Ishikawa (cell line): Measurements from ENCODE around the gene ARFGAP3.

Experiments used
- CEBPB ChIP-seq: IDR thresholded peaks from 2 replicates; pipeline ENCODE4 v1.6.1; 2012
- CREB1 ChIP-seq: IDR thresholded peaks from 2 replicates; pipeline ENCODE4 v1.6.1; 2012; ENCODE audit warnings: low read depth
- EGR1 ChIP-seq: IDR thresholded peaks from 2 replicates; pipeline ENCODE4 v1.6.1; 2012
- EP300 ChIP-seq: IDR thresholded peaks from 2 replicates; pipeline ENCODE4 v1.6.1; 2012; ENCODE audit warnings: borderline replicate concordance
- FOXM1 ChIP-seq: IDR thresholded peaks from 2 replicates; pipeline ENCODE4 v1.6.1; 2012; ENCODE audit warnings: low read depth, borderline replicate concordance
- NFIC ChIP-seq: IDR thresholded peaks from 2 replicates; pipeline ENCODE4 v1.6.1; 2012
- RAD21 ChIP-seq: IDR thresholded peaks from 2 replicates; pipeline ENCODE4 v1.6.1; 2012; ENCODE audit warnings: low read depth
- TAF1 ChIP-seq: IDR thresholded peaks from 2 replicates; pipeline ENCODE4 v1.6.1; 2012; ENCODE audit warnings: low read depth, mild to moderate bottlenecking
- TCF12 ChIP-seq: IDR thresholded peaks from 2 replicates; pipeline ENCODE4 v1.6.1; 2012; ENCODE audit warnings: low read depth
- TEAD4 ChIP-seq: IDR thresholded peaks from 2 replicates; pipeline ENCODE4 v1.6.1; 2012
- YY1 ChIP-seq: IDR thresholded peaks from 2 replicates; pipeline ENCODE4 v1.6.1; 2012; ENCODE audit warnings: low read depth
- ZBTB7A ChIP-seq: IDR thresholded peaks from 2 replicates; pipeline ENCODE4 v1.6.1; 2012; ENCODE audit warnings: low read depth
- TF ChIP-seq, protein P1 (sequence below): IDR thresholded peaks from 2 replicates; pipeline ENCODE4 v1.6.1; 2012
- TF ChIP-seq, protein P2 (sequence below): IDR thresholded peaks from 2 replicates; pipeline ENCODE4 v1.6.1; 2012
- TF ChIP-seq, protein P3 (sequence below): IDR thresholded peaks from 2 replicates; pipeline ENCODE4 v1.6.1; 2012; ENCODE audit warnings: low read depth, mild to moderate bottlenecking

Gene ARFGAP3

DNA sequence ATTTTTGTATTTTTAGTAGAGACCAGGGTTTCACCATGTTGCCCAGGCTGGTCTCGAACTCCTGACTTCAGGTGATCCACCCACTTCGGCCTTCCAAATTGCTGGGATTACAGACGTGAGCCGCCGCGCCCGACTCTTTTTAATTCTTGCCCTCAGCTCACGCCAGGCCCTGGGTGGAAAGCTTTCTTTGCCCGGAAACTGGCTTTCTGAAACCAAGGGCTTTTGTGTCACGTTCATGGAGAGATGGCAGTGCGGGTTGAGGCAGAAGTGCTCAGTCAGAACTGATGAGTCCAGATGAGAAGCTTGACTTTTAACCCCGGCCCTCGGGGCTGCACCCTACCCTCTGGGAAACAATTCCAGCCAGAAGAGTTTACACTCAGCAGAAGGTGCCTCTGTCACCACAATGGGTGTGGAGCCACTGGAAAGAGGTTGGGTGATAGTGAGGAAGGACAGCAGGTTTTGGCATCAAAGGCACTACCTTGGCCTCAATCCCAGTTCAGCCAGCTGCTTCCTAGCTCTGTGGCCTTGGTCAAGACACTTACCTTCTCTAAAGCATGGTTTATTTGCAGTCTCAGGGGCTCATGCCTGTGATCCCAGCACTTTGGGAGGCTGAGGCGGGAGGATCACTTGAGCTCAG lies 890 bp upstream of the ARFGAP3 start:
- TF ChIP-seq YY1, result no peak
- TF ChIP-seq EP300, result no peak
- TF ChIP-seq, protein P1, sequence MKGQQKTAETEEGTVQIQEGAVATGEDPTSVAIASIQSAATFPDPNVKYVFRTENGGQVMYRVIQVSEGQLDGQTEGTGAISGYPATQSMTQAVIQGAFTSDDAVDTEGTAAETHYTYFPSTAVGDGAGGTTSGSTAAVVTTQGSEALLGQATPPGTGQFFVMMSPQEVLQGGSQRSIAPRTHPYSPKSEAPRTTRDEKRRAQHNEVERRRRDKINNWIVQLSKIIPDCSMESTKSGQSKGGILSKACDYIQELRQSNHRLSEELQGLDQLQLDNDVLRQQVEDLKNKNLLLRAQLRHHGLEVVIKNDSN, result no peak
- no peak for TF ChIP-seq EGR1
- TF ChIP-seq, protein P2, sequence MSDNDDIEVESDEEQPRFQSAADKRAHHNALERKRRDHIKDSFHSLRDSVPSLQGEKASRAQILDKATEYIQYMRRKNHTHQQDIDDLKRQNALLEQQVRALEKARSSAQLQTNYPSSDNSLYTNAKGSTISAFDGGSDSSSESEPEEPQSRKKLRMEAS, result no peak
- no peak for TF ChIP-seq CEBPB
- no peak for TF ChIP-seq TEAD4
- TF ChIP-seq TCF12, result no peak
- TF ChIP-seq NFIC, result no peak

DNA sequence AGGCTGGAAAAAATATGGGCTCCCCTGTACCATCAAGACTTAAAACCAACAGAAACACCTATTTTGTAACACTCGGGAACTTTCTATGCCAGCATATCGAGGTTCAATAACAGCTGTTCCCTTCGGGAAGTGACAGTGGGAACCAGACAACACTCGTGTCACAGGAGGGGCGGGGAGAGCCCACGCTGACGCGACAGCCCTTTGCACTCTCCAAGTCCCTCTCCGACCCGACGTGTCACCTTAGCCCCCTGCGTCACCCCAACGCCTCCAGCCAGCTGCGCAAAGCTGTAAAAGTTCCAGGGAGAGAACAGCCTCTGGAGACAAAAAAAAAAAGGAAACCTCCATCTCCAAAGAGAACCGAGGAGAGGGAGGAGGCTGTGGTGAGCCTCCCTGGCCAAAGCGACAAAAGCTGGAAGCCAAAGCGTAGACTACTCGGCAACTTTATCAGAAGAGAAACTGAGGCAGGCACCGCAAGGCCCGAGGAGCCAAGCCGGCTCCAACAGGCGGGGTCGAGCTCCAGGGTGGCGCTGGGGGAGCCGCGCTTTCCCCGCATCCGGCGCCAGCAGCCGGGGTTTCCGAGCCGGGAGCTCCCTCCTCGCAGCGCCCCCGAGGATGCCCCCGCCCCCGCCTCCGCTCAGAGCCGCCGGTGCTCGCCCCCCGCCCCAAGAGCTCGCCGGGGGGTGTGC lies 751 bp downstream of the ARFGAP3 start:
- TF ChIP-seq, protein P2, result 0 out of 2 replicates have a peak, but pooled peaks have one; percentile 24
- TF ChIP-seq, protein P3, sequence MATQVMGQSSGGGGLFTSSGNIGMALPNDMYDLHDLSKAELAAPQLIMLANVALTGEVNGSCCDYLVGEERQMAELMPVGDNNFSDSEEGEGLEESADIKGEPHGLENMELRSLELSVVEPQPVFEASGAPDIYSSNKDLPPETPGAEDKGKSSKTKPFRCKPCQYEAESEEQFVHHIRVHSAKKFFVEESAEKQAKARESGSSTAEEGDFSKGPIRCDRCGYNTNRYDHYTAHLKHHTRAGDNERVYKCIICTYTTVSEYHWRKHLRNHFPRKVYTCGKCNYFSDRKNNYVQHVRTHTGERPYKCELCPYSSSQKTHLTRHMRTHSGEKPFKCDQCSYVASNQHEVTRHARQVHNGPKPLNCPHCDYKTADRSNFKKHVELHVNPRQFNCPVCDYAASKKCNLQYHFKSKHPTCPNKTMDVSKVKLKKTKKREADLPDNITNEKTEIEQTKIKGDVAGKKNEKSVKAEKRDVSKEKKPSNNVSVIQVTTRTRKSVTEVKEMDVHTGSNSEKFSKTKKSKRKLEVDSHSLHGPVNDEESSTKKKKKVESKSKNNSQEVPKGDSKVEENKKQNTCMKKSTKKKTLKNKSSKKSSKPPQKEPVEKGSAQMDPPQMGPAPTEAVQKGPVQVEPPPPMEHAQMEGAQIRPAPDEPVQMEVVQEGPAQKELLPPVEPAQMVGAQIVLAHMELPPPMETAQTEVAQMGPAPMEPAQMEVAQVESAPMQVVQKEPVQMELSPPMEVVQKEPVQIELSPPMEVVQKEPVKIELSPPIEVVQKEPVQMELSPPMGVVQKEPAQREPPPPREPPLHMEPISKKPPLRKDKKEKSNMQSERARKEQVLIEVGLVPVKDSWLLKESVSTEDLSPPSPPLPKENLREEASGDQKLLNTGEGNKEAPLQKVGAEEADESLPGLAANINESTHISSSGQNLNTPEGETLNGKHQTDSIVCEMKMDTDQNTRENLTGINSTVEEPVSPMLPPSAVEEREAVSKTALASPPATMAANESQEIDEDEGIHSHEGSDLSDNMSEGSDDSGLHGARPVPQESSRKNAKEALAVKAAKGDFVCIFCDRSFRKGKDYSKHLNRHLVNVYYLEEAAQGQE, result no peak

DNA sequence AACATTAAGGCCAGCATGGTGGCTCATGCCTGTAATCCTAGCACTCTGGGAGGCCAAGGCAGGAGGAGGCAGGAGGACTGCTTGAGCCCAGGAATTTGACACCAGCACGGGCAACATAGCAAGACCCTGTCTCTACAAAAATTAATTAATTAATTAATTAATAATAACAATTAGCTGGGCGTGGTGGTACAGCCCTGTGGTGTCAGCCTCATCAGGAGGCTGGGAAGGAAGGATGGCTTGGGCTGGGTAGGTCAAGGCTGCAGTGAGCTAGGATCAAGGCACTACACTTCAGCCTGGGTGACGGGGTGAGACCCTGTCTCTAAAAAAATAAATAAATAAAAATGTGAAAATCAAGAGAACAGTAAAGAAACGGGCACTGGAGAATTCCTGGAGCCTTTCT lies 1.4 kb downstream of the ARFGAP3 start:
- TF ChIP-seq YY1 (no peak), TAF1 (no peak), CEBPB (no peak), NFIC (no peak), TCF12 (no peak), EGR1 (no peak), TEAD4 (no peak), RAD21 (no peak), ZBTB7A (no peak), EP300 (no peak), CREB1 (no peak)
- TF ChIP-seq, protein P3, result no peak

DNA sequence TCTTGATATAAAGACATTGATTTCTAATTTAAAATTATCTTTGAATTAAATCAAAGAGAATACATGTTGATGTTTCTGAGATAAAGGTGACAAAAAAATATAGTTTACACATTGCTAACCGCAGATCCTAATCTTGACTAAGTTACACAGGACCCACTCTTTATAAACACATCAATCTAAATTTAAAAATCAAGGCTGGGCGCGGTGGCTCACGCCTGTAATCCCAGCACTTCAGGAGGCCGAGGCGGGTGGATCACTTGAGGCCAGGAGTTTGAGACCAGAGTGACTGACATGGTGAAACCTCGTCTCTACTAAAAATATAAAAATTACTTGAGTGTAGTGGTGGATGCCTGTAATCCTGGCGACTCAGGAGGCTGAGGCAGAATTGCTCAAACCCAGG lies 1.9 kb downstream of the ARFGAP3 start:
- TF ChIP-seq TCF12, result no peak
- no peak for TF ChIP-seq CREB1
- TF ChIP-seq CEBPB, result no peak
- no peak for TF ChIP-seq FOXM1
- TF ChIP-seq, protein P3, result no peak
- TF ChIP-seq, protein P2, result no peak
- no peak for TF ChIP-seq YY1
- TF ChIP-seq NFIC, result no peak
- TF ChIP-seq, protein P1, result no peak
- TF ChIP-seq TEAD4, result no peak
- TF ChIP-seq ZBTB7A, result no peak
- TF ChIP-seq EGR1, result no peak
- TF ChIP-seq TAF1, result no peak
- TF ChIP-seq EP300, result no peak
- no peak for TF ChIP-seq RAD21
